Medulla oblongata (tissue), 1 donor: ENCODE results near the gene OR1N1.
A peak's percentile ranks its signal among the peaks of the same experiment; 100 is the strongest.
"Not testable (repeated sequence)": the region's sequence is repeated elsewhere in the genome, so short reads cannot be mapped to it uniquely, and the experiment has no call there.

ENCODE experiments used
- DNase-seq: peaks from one replicate; pipeline ENCODE4 v3.0.0-alpha.2; 2015; ENCODE audit errors: extremely low spot score

Gene OR1N1, protein sequence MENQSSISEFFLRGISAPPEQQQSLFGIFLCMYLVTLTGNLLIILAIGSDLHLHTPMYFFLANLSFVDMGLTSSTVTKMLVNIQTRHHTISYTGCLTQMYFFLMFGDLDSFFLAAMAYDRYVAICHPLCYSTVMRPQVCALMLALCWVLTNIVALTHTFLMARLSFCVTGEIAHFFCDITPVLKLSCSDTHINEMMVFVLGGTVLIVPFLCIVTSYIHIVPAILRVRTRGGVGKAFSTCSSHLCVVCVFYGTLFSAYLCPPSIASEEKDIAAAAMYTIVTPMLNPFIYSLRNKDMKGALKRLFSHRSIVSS

DNA sequence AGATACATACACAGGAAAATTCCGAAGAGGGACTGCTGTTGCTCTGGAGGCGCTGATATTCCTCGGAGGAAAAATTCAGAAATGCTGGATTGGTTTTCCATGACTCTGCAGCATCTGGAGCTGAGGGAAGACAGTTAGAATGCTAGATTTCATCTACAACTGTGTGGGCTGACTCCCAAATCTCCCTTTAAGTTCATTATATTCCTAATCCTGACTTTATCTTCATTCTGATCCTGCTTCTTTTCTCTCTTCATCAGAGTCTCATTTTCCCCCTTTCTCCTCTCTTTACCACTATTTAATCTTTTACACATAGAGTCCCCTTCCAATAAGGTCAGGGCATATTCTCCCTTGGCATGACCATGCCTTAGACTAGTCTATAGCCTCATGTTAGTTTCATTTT lies at the start of gene OR1N1:
Gene OR1N1, minus strand, starts transcription at position 101 of the 400 bp plus-strand sequence. Its CDS starts 0 bp downstream, at position 101.
- no peak for DNase-seq

DNA sequence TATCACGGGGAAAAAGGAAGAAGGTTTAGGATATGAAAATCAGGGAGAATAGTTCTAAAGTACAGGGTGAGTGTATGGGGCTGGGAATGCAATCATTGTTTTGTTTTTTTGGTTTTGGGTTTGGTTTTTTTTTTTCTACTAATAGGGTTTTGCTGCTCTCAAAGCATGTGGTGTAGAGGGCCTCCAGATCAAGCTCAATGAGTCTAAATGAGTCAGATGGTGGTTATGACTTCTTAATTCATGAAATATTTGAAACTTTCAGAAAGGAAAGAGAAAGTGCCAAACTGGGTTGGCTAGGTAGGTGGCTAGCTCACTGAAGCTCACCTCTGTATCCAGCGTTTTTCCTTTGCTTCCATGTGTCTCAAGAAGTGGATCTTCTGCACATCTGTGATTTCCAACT lies 45.4 kb upstream of the OR1N1 start:
- no peak for DNase-seq

DNA sequence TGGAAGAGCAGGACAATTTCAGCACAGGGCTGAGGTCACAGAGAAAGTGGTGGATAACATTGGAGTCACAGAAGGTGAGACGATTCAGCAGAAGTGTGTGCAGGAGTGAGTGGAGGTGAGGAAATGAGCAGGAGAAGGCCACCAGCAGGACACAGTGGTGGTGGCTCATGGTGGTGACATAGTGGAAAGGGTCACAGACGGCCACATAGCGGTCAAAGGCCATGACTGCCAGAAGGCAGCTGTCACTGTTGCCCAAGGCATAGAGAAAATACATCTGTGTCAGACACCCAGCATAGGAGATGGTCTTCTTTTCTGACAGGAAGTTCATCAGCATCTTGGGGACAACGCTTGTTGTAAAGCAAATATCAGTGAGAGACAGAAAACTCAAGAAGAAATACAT lies 40.8 kb upstream of the OR1N1 start:
- no peak for DNase-seq

- DNase-seq = no peak
Observed at GRCh38 chr9:122562134-122562760, 35.2 kb upstream of the OR1N1 start.

GRCh38 chr9:122561446-122561845 lies 34.4 kb upstream of the OR1N1 start:
- DNase-seq = no peak

GRCh38 chr9:122552812-122553211 lies 25.7 kb upstream of the OR1N1 start, which contains the start of gene OR1N2:
Gene OR1N2 (plus strand): TSS chr9:122553112. CDS start chr9:122553212, 100 bp downstream.
- DNase-seq = peak; percentile 4

DNA sequence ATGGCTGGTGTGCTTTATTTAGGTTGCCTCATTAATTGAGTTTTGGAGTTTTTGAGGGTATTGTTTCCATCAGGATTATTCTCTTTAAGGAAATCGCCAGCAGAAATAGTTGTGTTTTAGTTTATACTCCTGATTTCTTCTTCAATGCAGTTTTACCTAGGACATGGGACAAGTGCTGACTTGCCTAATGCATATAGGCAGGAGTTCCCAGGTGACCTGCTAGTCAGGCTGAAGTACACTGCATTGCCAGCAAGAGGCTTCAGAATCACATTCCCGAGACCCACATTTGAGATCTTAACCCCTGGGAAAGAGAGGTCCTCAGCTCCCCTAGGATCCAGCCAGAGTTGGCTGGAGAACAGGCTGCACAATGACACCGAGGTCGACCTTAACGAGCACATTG lies 24.3 kb upstream of the OR1N1 start:
- DNase-seq = no peak

DNA sequence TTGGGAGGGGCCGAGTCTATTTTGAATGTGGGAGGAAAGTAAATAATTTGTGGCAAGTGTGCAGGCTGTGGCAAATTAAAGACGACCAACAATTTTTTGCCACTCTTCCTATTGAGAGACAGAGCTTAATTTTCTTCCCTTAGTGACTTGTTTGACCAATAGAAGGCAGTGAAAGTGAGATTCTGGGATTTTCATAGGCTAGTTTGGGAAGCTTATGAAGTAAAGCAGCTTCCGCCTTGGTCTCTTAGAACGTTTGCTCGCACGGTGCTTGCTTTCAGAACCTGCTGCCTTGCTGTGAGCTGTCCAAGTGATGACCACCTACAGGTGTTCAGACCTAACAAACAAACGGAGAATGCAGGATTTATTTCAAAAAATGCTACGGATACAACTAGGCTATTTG lies 19.1 kb upstream of the OR1N1 start:
- DNase-seq = no peak

DNA sequence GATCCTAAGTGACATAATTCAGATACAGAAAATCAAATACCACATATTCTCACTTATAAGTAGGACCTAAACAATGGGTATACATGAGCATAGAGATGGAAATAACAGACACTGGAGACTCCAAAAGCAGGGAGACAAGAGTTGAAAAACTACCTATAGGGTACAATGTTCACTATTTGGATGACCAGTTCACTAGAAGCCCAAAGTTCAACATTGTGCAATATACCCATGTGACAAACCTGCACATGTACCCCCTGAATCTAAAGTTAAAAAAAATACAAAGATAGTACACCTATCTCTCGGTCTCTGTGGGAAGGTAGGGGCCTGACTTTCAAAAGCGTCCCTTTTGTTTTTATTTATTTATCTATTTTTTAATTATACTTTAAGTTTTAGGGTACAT lies 11.7 kb upstream of the OR1N1 start:
- no peak for DNase-seq

DNA sequence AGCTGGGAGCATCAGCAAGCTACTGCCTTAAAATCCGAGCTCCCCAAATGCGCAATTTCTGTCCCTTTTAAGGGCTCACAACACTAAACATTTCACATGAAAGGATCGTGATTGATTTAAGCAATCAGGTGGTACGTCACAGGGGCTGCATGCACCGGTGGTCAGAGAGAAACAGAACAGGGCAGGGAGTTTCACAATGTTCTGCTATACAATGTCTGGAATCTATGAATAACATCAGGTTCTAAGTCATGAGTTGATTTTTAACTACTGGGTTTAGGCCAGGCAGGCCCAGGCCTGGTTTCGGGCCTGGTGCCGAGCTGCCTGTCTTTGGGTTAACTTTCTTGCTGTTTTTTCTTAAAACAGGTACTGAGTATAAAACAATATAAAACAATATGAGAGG lies 10.0 kb upstream of the OR1N1 start:
- not testable (repeated sequence) for DNase-seq

DNA sequence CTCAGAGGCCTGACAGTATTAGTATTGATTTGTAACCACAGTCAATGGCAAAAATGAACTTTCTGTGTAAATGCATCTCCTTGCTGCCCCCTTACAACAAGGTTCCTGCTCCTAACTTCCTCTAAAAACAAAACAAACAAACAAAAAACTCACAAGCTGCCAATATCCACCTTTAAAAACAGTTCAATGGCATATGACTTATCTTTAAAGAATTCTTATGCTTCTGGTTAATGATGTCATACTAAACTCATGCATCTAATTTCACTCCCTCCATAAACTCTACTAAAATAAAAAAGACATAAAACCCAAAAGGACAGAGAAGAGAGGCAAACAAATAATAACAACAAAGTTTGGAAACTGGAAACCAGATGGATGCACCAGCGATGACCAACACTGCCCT lies 9.0 kb upstream of the OR1N1 start:
- no peak for DNase-seq

DNA sequence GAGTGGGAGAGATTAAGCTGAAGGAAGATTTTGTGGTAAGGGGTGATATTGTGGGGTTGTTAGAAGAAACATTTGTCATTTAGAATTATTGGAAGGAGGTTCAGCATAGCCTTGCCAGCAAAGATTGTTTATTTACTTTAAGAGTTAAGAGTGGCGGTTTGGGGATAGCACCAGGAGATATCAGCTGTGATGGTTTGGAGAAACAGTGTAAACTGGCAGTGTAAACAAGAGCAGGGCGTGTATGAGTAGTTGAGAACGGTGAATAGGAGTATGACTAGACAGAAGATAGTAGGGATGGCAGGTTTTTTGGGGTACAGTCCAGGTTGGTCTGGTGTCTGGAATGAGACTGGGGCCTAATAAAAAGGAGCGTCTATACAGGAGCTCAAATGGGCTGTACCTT lies 4.1 kb upstream of the OR1N1 start:
- DNase-seq = not testable (repeated sequence)

GRCh38 chr9:122526602-122527001 lies 491 bp downstream of the OR1N1 start:
- DNase-seq = no peak

DNA sequence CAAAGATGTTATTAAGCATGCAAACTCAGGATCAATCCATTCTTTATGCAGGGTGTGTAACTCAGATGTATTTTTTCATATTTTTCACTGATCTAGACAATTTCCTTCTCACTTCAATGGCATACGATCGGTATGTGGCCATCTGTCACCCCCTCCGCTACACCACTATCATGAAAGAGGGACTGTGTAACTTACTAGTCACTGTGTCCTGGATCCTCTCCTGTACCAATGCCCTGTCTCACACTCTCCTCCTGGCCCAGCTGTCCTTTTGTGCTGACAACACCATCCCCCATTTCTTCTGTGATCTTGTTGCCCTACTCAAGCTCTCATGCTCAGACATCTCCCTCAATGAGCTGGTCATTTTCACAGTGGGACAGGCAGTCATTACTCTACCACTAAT lies 7.7 kb downstream of the OR1N1 start:
- DNase-seq = no peak

DNA sequence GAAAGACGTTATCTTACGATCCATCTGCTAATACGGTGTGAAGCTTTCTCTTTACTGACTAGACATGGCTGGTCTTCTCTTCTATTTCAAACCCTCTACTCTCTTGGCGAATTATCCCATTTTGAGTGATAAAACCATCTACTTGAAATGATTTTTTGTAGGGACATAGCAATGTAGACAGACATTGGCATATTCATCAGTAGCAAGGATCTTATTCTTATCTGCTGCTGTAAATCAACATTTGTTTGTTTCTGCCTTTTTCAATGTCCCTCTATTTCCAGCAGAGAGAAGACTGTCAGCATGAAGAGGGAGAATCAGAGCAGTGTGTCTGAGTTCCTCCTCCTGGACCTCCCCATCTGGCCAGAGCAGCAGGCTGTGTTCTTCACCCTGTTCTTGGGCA lies 8.3 kb downstream of the OR1N1 start, which contains the start of gene OR1J4:
Gene OR1J4, plus strand, starts transcription at position 301 of the 400 bp plus-strand sequence. Its CDS starts 0 bp downstream, at position 301.
- no peak for DNase-seq

DNA sequence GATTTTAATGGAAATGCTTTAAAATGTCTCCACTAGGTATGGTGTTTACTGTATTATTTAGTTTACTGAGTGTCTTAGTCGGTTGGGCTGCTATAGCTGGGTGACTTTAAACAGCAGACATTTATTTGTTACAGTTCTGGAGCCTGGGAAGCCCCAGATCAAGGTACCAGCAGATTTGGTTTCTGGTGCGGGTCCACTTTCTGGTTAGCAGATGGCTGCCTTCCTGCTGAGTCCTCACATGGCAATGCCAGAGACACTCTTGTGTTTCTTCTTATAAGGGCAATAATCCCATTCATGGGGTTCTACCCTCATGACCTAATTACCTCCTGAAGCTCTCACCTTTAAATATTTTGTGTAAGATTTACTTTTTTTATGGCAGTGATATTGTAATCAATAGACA lies 8.9 kb downstream of the OR1N1 start:
- DNase-seq = no peak

GRCh38 chr9:122510502-122510901 lies 16.6 kb downstream of the OR1N1 start, which contains the start of gene OR1J2:
Gene OR1J2 (plus strand): TSS chr9:122510802. CDS start chr9:122510802, 0 bp downstream.
- no peak for DNase-seq

- DNase-seq = no peak
Observed at GRCh38 chr9:122506964-122507363, 20.1 kb downstream of the OR1N1 start.

DNA sequence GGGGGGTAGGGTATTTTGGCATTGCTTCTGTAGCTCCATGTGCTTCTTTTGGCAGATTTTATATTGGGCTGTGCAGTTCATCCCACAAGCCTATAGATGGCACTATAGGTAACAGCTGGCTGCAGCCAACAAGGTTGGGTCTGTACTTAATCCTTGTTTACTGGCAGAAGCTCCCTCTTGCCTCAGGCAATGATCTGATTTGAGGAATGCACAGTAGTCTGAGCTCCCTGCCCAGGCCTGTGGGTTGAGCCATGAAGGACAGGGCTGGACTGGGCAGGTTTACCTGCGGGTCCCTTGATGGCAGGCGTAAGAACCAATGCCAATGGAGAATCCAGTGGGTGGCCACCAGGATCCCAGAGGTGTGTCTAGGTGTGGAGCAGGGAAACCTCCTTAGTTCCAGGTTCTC lies 28.2 kb downstream of the OR1N1 start:
- DNase-seq = peak; percentile 9

DNA sequence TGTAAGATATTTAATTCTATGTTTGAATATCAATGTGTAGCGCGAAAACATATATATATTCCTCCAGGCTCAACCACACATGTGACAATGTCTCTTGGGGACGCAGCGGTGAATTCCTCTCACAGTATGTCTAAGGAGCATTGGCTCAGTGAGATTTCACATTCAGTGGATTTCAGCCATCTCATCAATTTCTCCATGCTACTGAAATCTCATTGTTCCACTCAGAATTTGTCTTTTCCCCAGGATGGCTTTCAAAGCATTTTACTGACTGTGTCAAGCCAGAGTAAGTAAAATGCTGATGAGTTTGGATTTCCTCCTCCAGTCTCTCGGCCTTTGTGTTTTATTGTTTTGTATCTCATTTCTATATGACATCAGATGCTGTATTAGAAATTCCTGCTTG lies 48.0 kb downstream of the OR1N1 start:
- no peak for DNase-seq

GRCh38 chr9:122477826-122478225 lies 49.3 kb downstream of the OR1N1 start, which contains the start of gene OR1J1:
Gene OR1J1 (minus strand): TSS chr9:122477926. CDS start chr9:122477926, 0 bp downstream.
- DNase-seq = no peak

GRCh38 chr9:122477346-122477745 lies 49.7 kb downstream of the OR1N1 start:
- DNase-seq = no peak
